ENCODE measurements around the gene TMOD1. TPM values are rescaled to one million over a fixed set of nuclear protein-coding genes. Genes with fewer than 3 reads are reported as not detected.

Gene TMOD1
- total RNA-seq, 1 donor from 2014 or later = 0.86 TPM

- no peaks in the 10 kb centered on the region for H3K9me3 Mint-ChIP-seq
- H3K27me3 Mint-ChIP-seq (ENCODE audit: insufficient read depth) = no peaks in the 10 kb centered on the region
- H3K27ac Mint-ChIP-seq = peak overlapping the region; percentile 99
- peaks cover 17% of the 10 kb centered on the region for H3K36me3 Mint-ChIP-seq (ENCODE audit: low read depth)
- DNase-seq (ENCODE audit: low spot score) = no peak
- intact Hi-C loops (cut with micrococcal nuclease) = loop anchor here (1.0 to 10.0 kb wide), 11 partner anchors 19 to 1215 kb away; partner anchors contain the start of genes TRMO, XPA, ZNF367 and ZNF510
- H3K4me1 Mint-ChIP-seq (ENCODE audit: low read depth) = peaks cover 56% of the 10 kb centered on the region
- H3K4me3 Mint-ChIP-seq = peak overlapping the region; percentile 94
These were observed 132.5 kb downstream of the TMOD1 start for GRCh38 chr9:97633859-97634490.

DNA sequence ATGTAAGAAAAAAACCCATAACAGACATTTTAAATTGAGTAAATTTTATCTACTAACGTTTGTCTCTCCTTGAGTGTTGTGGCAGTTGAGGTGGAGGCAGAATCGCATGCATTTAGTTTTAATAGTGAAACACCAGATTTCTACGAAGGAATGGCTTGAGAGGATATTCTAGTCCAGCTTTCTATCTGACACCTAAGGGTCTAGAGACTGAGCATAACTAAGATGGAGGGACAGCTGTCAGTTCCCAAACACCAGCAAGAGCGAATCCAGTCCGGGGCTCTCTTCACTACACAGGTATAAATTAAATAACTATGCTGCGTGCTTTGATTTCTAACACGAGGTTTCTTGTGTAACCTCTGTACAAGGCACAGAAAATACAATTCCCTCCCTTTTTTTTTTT is 133.6 kb downstream of the TMOD1 start:
- Mint-ChIP-seq H3K36me3 (ENCODE audit: low read depth) (peaks cover 20% of the 10 kb centered on the region), H3K4me3 (peak overlapping the region; percentile 94), H3K4me1 (ENCODE audit: low read depth) (peaks cover 60% of the 10 kb centered on the region), H3K27me3 (ENCODE audit: insufficient read depth) (no peaks in the 10 kb centered on the region), H3K9me3 (no peaks in the 10 kb centered on the region), H3K27ac (peak overlapping the region; percentile 53)
- no peak for DNase-seq (ENCODE audit: low spot score)
- intact Hi-C loops (cut with micrococcal nuclease) = loop anchor here (5.0 to 10.0 kb wide), 3 partner anchors 47 to 860 kb away; partner anchors contain the start of gene ZNF510

GRCh38 chr9:97636903-97637302 is 135.4 kb downstream of the TMOD1 start:
- intact Hi-C loops (cut with micrococcal nuclease) = loop anchor here (5.0 to 10.0 kb wide), 3 partner anchors 45 to 862 kb away; partner anchors contain the start of gene ZNF510
- H3K4me3 Mint-ChIP-seq = no peak overlapping the region
- H3K4me1 Mint-ChIP-seq (ENCODE audit: low read depth) = peaks cover 66% of the 10 kb centered on the region
- peaks cover 28% of the 10 kb centered on the region for H3K36me3 Mint-ChIP-seq (ENCODE audit: low read depth)
- no peaks in the 10 kb centered on the region for H3K27me3 Mint-ChIP-seq (ENCODE audit: insufficient read depth)
- no peaks in the 10 kb centered on the region for H3K9me3 Mint-ChIP-seq
- DNase-seq (ENCODE audit: low spot score) = no peak
- H3K27ac Mint-ChIP-seq = no peak overlapping the region

- intact Hi-C loops (cut with micrococcal nuclease) = loop anchor here (5.0 to 10.0 kb wide), 3 partner anchors 44 to 864 kb away; partner anchors contain the start of gene ZNF510
- peaks cover 36% of the 10 kb centered on the region for H3K36me3 Mint-ChIP-seq (ENCODE audit: low read depth)
- no peak overlapping the region for H3K4me3 Mint-ChIP-seq
These were observed 137.2 kb downstream of the TMOD1 start for GRCh38 chr9:97638666-97639065.

GRCh38 chr9:97640325-97640724 is 138.9 kb downstream of the TMOD1 start:
- peaks cover 36% of the 10 kb centered on the region for H3K36me3 Mint-ChIP-seq (ENCODE audit: low read depth)
- no peaks in the 10 kb centered on the region for H3K9me3 Mint-ChIP-seq
- H3K4me3 Mint-ChIP-seq = no peak overlapping the region
- H3K27ac Mint-ChIP-seq = no peak overlapping the region
- H3K27me3 Mint-ChIP-seq (ENCODE audit: insufficient read depth) = no peaks in the 10 kb centered on the region
- intact Hi-C loops (cut with micrococcal nuclease) = no loop called here
- no peak for DNase-seq (ENCODE audit: low spot score)
- peaks cover 46% of the 10 kb centered on the region for H3K4me1 Mint-ChIP-seq (ENCODE audit: low read depth)

More at GRCh38 chr9:97638666-97639065, 137.2 kb downstream of the TMOD1 start:
- Mint-ChIP-seq H3K9me3 (no peaks in the 10 kb centered on the region), H3K27ac (no peak overlapping the region), H3K4me1 (ENCODE audit: low read depth) (peaks cover 58% of the 10 kb centered on the region), H3K27me3 (ENCODE audit: insufficient read depth) (no peaks in the 10 kb centered on the region)
- no peak for DNase-seq (ENCODE audit: low spot score)

DNA sequence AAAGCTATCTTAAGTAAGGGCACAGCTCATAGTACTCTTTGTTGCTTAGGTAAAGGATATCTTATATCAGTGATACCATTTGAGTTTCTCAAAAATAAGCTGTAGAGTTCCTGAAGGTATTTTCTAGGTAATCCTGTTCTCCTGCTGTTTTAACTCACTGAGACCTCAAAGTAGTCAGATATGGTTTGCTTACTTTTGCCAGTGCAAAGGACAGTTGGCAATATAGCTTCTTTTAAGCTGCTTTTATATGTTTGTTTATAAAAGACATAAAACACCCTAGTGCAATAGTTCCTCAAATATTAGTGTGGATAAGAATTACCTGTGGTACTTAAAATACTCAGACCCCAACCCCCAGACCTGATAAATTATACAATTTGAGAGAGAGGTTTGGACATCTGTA is 144.3 kb downstream of the TMOD1 start:
- H3K27me3 Mint-ChIP-seq (ENCODE audit: insufficient read depth) = no peaks in the 10 kb centered on the region
- no peak for DNase-seq (ENCODE audit: low spot score)
- intact Hi-C loops (cut with micrococcal nuclease) = no loop called here
- peaks cover 5% of the 10 kb centered on the region for H3K4me1 Mint-ChIP-seq (ENCODE audit: low read depth)
- no peaks in the 10 kb centered on the region for H3K9me3 Mint-ChIP-seq
- H3K27ac Mint-ChIP-seq = no peak overlapping the region
- peaks cover 45% of the 10 kb centered on the region for H3K36me3 Mint-ChIP-seq (ENCODE audit: low read depth)
- no peak overlapping the region for H3K4me3 Mint-ChIP-seq

GRCh38 chr9:97647996-97648395 is 146.5 kb downstream of the TMOD1 start:
- Mint-ChIP-seq H3K27ac (no peak overlapping the region), H3K9me3 (no peaks in the 10 kb centered on the region), H3K27me3 (ENCODE audit: insufficient read depth) (no peaks in the 10 kb centered on the region), H3K4me1 (ENCODE audit: low read depth) (peaks cover 9% of the 10 kb centered on the region), H3K4me3 (no peak overlapping the region), H3K36me3 (ENCODE audit: low read depth) (peaks cover 45% of the 10 kb centered on the region)
- DNase-seq (ENCODE audit: low spot score) = no peak
- intact Hi-C loops (cut with micrococcal nuclease) = no loop called here

Other genes starting within 250 kb of the TMOD1 start
- 0.83 and 2.4 TPM in 2 replicates for gene CCDC180, start 194.0 kb upstream of the TMOD1 start, total RNA-seq
- 4.7 TPM in 2 replicates for gene TDRD7, start 89.6 kb upstream of the TMOD1 start, total RNA-seq
- gene TSTD2, start 131.7 kb downstream of the TMOD1 start, total RNA-seq = 16.4 and 19.2 TPM in 2 replicates
- 43.2 and 50.5 TPM in 2 replicates for gene NCBP1, start 132.2 kb downstream of the TMOD1 start, total RNA-seq
- gene XPA, start 195.7 kb downstream of the TMOD1 start, total RNA-seq = 10.6 and 11.3 TPM in 2 replicates

All from activated T-helper 1 cell treated with anti-CD3 and anti-CD28 coated beads, Interleukin-12 subunit alpha, Interleukin-12 subunit beta, Interleukin-2, Interleukin-4 antibody, amounts not matched to agents 30 ng/mL and 10 ng/mL and 1 ng/mL, durations not matched to agents 14 hours and 24 hours and 36 hours (primary cell).